SK-N-SH (cell line): Measurements from ENCODE around the gene P2RX5.

ENCODE experiments used
- NFIC ChIP-seq: IDR thresholded peaks from 2 replicates; pipeline ENCODE4 v1.4.0; 2012; ENCODE audit warnings: borderline replicate concordance
- SIN3A ChIP-seq: IDR thresholded peaks from 2 replicates; pipeline ENCODE4 v1.6.1; 2012; ENCODE audit warnings: low read depth, mild to moderate bottlenecking, low read length, moderate library complexity, borderline replicate concordance
- YY1 ChIP-seq: IDR thresholded peaks from 2 replicates; pipeline ENCODE4 v1.4.0; 2012; ENCODE audit warnings: low read depth, mild to moderate bottlenecking
- TF ChIP-seq, protein P1 (sequence below): fragments of 150-350 bp; IDR thresholded peaks from 2 replicates; pipeline ENCODE4 v1.6.1; 2017; ENCODE audit warnings: antibody characterized with exemption, low read length, low read depth, borderline replicate concordance
- TF ChIP-seq, protein P2 (sequence below): fragments of 200-600 bp; sonication (generic); IDR thresholded peaks from 2 replicates; pipeline ENCODE4 v1.6.1; 2017; ENCODE audit warnings: antibody characterized with exemption, mild to moderate bottlenecking, moderate library complexity

DNA sequence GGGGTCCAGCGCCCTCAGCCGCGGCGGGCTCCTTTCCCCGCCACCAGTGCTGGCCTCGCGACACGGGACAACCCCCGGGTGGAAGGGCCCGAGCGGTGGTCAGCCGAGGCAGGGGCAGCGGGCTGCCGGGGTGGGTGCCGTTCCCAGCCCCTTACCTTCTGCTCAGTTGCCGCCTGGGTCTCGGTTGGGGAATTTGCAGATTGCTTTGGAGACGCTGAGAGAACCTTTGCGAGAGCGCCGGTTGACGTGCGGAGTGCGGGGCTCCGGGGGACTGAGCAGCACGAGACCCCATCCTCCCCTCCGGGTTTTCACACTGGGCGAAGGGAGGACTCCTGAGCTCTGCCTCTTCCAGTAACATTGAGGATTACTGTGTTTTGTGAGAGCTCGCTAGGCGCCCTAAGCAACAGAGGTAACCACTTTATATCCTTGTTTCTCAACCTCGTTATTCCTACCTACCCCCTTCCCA lies 59.0 kb downstream of the P2RX5 start:
- TF ChIP-seq, protein P1, sequence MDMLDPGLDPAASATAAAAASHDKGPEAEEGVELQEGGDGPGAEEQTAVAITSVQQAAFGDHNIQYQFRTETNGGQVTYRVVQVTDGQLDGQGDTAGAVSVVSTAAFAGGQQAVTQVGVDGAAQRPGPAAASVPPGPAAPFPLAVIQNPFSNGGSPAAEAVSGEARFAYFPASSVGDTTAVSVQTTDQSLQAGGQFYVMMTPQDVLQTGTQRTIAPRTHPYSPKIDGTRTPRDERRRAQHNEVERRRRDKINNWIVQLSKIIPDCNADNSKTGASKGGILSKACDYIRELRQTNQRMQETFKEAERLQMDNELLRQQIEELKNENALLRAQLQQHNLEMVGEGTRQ, result no peak
- TF ChIP-seq YY1 (no peak), SIN3A (no peak), NFIC (no peak)
- TF ChIP-seq, protein P2, sequence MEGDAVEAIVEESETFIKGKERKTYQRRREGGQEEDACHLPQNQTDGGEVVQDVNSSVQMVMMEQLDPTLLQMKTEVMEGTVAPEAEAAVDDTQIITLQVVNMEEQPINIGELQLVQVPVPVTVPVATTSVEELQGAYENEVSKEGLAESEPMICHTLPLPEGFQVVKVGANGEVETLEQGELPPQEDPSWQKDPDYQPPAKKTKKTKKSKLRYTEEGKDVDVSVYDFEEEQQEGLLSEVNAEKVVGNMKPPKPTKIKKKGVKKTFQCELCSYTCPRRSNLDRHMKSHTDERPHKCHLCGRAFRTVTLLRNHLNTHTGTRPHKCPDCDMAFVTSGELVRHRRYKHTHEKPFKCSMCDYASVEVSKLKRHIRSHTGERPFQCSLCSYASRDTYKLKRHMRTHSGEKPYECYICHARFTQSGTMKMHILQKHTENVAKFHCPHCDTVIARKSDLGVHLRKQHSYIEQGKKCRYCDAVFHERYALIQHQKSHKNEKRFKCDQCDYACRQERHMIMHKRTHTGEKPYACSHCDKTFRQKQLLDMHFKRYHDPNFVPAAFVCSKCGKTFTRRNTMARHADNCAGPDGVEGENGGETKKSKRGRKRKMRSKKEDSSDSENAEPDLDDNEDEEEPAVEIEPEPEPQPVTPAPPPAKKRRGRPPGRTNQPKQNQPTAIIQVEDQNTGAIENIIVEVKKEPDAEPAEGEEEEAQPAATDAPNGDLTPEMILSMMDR, result no peak
